H1 (cell line): Measurements from ENCODE around the gene SGSM1. TPM values are rescaled to one million over a fixed set of nuclear protein-coding genes. Genes with fewer than 3 reads are reported as not detected.

Experiments used
- CTCF ChIA-PET: fragments of 300-600 bp; sonication (Branson Sonifier 250); formaldehyde crosslinking; loops from one replicate; lab custom pipeline; 2021; ENCODE audit not compliant: partially characterized antibody; lab: Charles Lee
- POLR2A ChIA-PET: fragments of 300-600 bp; sonication (Branson Sonifier 250); formaldehyde crosslinking; loops from one replicate; lab custom pipeline; 2021; ENCODE audit warnings: inconsistent platforms; ENCODE audit not compliant: partially characterized antibody; lab: Charles Lee
- DNase-seq, 2 experiments: peaks; one replicate each; pipeline versions ENCODE4 v3.0.0 to v3.0.0-alpha.2; 2010 to 2022; ENCODE audit warnings: low spot score in 2 of 2, low read depth in 1 of 2, mixed read lengths in 1 of 2
- FAIRE-seq: peaks from 2 replicates; lab custom pipeline; 2011; peaks lifted over from hg19 to GRCh38; lab: Jason Lieb, UNC
- H2AFZ ChIP-seq: 2 replicates; pipeline ENCODE4 v1.8.1; 2012; ENCODE audit warnings: low read length, inconsistent platforms
- H2AK5ac ChIP-seq: 2 replicates; pipeline ENCODE4 v1.6.1; 2013; ENCODE audit warnings: low read depth, low read length
- H2BK120ac ChIP-seq: replicated peaks from 2 replicates; pipeline ENCODE3; 2013; ENCODE audit warnings: low read depth, low read length, inconsistent platforms
- H2BK12ac ChIP-seq: 2 replicates; pipeline ENCODE4 v1.6.1; 2013; ENCODE audit warnings: low read depth, low read length
- H2BK15ac ChIP-seq: 2 replicates; pipeline ENCODE4 v1.6.1; 2013; ENCODE audit warnings: low read length
- H2BK20ac ChIP-seq: 2 replicates; pipeline ENCODE4 v1.6.1; 2013; ENCODE audit warnings: low read length
- H2BK5ac ChIP-seq: 2 replicates; pipeline ENCODE4 v1.6.1; 2013; ENCODE audit warnings: low read depth, low read length
- H3K14ac ChIP-seq: 2 replicates; pipeline ENCODE4 v1.6.1; 2013; ENCODE audit warnings: inconsistent platforms; ENCODE audit not compliant: insufficient read length
- H3K18ac ChIP-seq: 2 replicates; pipeline ENCODE4 v1.6.1; 2013; ENCODE audit warnings: low read length; ENCODE audit errors: extremely low read depth
- H3K23ac ChIP-seq: 2 replicates; pipeline ENCODE4 v1.6.1; 2013; ENCODE audit warnings: inconsistent platforms; ENCODE audit not compliant: insufficient read length
- H3K23me2 ChIP-seq: 2 replicates; pipeline ENCODE4 v1.6.1; 2013; ENCODE audit warnings: low read depth, low read length
- H3K27ac ChIP-seq: 2 replicates; pipeline ENCODE4 v1.6.1; 2011; ENCODE audit warnings: low read depth, low read length, inconsistent platforms
- H3K27me3 ChIP-seq, 4 experiments: replicated peaks in 1 of 4; 1 replicate in 1 of 4; 2 replicates in 3 of 4; pipeline versions ENCODE4 v1.6.1 to v1.8.1; 2011 to 2013; ENCODE audit warnings: low read length in 3 of 4, mild to moderate bottlenecking in 3 of 4, inconsistent platforms in 2 of 4, mixed read lengths in 2 of 4, moderate library complexity in 1 of 4; ENCODE audit not compliant: control insufficient read depth in 3 of 4, insufficient read depth in 3 of 4; ENCODE audit errors: extremely low read depth in 1 of 4
- H3K36me3 ChIP-seq, 4 experiments: 2 replicates each; pipeline versions ENCODE4 v1.6.1 to v1.8.1; 2011 to 2013; ENCODE audit warnings: mild to moderate bottlenecking in 4 of 4, low read length in 3 of 4, moderate library complexity in 2 of 4, control low read depth in 1 of 4, inconsistent platforms in 1 of 4; ENCODE audit not compliant: insufficient read depth in 4 of 4, control insufficient read depth in 2 of 4
- H3K4ac ChIP-seq: replicated peaks from 2 replicates; pipeline ENCODE3; 2013; ENCODE audit warnings: low read length, low read depth, mixed read lengths, inconsistent platforms; ENCODE audit not compliant: insufficient read length
- H3K4me1 ChIP-seq, 4 experiments: replicated peaks in 1 of 4; 1 replicate in 1 of 4; 2 replicates in 3 of 4; pipeline versions ENCODE4 v1.6.1 to v1.8.1; 2011 to 2013; ENCODE audit warnings: low read length in 3 of 4, inconsistent platforms in 2 of 4, mixed read lengths in 1 of 4; ENCODE audit not compliant: insufficient read depth in 4 of 4, control insufficient read depth in 3 of 4
- H3K4me2 ChIP-seq, 2 experiments: 2 replicates each; pipeline versions ENCODE4 v1.6.1 to v1.8.1; 2011 to 2013; ENCODE audit warnings: low read depth in 2 of 2, low read length in 2 of 2, control low read depth in 1 of 2, inconsistent platforms in 1 of 2, mild to moderate bottlenecking in 1 of 2; ENCODE audit not compliant: insufficient read depth in 1 of 2
- H3K4me3 ChIP-seq, 4 experiments: fragments of 200-600, 300-600 bp in 1 of 4; sonication (generic), shearing (Covaris generic), sonication (Bioruptor Twin) in 1 of 4; 2 replicates each; pipeline versions ENCODE4 v1.5.1 to v1.8.1; 2011 to 2016; ENCODE audit warnings: low read length in 4 of 4, low read depth in 3 of 4, control low read depth in 2 of 4, inconsistent platforms in 2 of 4, mild to moderate bottlenecking in 2 of 4, mixed read lengths in 1 of 4, moderate library complexity in 1 of 4; ENCODE audit not compliant: insufficient read depth in 2 of 4; ENCODE audit errors: extremely low read depth in 1 of 4
- H3K56ac ChIP-seq: replicated peaks from 2 replicates; pipeline ENCODE3; 2013; ENCODE audit warnings: low read depth, mild to moderate bottlenecking, mixed read lengths, low read length, inconsistent platforms; ENCODE audit not compliant: insufficient read length
- H3K79me1 ChIP-seq: 2 replicates; pipeline ENCODE4 v1.6.1; 2013; ENCODE audit warnings: low read depth, low read length, control low read depth
- H3K79me2 ChIP-seq, 2 experiments: 2 replicates each; pipeline versions ENCODE4 v1.6.1 to v1.8.1; 2012 to 2013; ENCODE audit warnings: low read length in 2 of 2, mild to moderate bottlenecking in 2 of 2, inconsistent platforms in 1 of 2; ENCODE audit not compliant: insufficient read depth in 2 of 2, control insufficient read depth in 1 of 2
- H3K9ac ChIP-seq, 4 experiments: replicated peaks in 1 of 4; 1 replicate in 1 of 4; 2 replicates in 3 of 4; pipeline versions ENCODE4 v1.6.1 to v1.8.1; 2011 to 2013; ENCODE audit warnings: low read depth in 3 of 4, low read length in 3 of 4, control low read depth in 2 of 4, mild to moderate bottlenecking in 2 of 4, moderate library complexity in 2 of 4, inconsistent platforms in 1 of 4; ENCODE audit errors: extremely low read depth in 1 of 4
- H3K9me3 ChIP-seq, 2 experiments: 2 replicates each; pipeline versions ENCODE4 v1.6.1 to v1.8.1; 2012 to 2013; ENCODE audit warnings: mild to moderate bottlenecking in 2 of 2, moderate library complexity in 2 of 2, control low read depth in 1 of 2, inconsistent platforms in 1 of 2, low read depth in 1 of 2, low read length in 1 of 2, mixed read lengths in 1 of 2; ENCODE audit not compliant: insufficient read depth in 2 of 2
- H4K20me1 ChIP-seq, 2 experiments: replicated peaks in 1 of 2; 2 replicates each; pipeline versions ENCODE3 to v1.8.1; 2011 to 2013; ENCODE audit warnings: inconsistent platforms in 2 of 2, low read length in 2 of 2, mild to moderate bottlenecking in 1 of 2; ENCODE audit not compliant: insufficient read depth in 2 of 2, control insufficient read depth in 1 of 2
- H4K5ac ChIP-seq: 2 replicates; pipeline ENCODE4 v1.6.1; 2013; ENCODE audit warnings: low read length, low read depth, mixed read lengths, inconsistent platforms; ENCODE audit not compliant: insufficient read length
- H4K8ac ChIP-seq: 2 replicates; pipeline ENCODE4 v1.8.0; 2013; ENCODE audit warnings: mild to moderate bottlenecking, moderate library complexity, low read length, inconsistent platforms; ENCODE audit not compliant: insufficient read depth; ENCODE audit errors: extremely low read depth
- H4K91ac ChIP-seq: replicated peaks from 2 replicates; pipeline ENCODE3; 2013; ENCODE audit warnings: low read length, mixed read lengths, inconsistent platforms; ENCODE audit not compliant: insufficient read length
- BRCA1 ChIP-seq: IDR thresholded peaks from 2 replicates; pipeline ENCODE4 v1.6.1; 2012; ENCODE audit warnings: low read depth, low read length, improper control_type of control experiment
- JUN ChIP-seq: IDR thresholded peaks from 2 replicates; pipeline ENCODE4 v1.6.1; 2011; ENCODE audit warnings: low read depth, mild to moderate bottlenecking, improper control_type of control experiment, low read length
- KDM1A ChIP-seq: fragments of 200-600, 300-600 bp; sonication (generic); IDR thresholded peaks from 2 replicates; pipeline ENCODE4 v1.7.1; 2016; ENCODE audit warnings: mild to moderate bottlenecking, low read length, borderline replicate concordance
- KDM5A ChIP-seq: fragments of 200-600 bp; IDR thresholded peaks from 2 replicates; pipeline ENCODE4 v1.7.1; 2012; ENCODE audit warnings: mild to moderate bottlenecking, low read length, inconsistent platforms, mixed read lengths
- SIX5 ChIP-seq: IDR thresholded peaks from 2 replicates; pipeline ENCODE4 v1.6.1; 2011; ENCODE audit warnings: mild to moderate bottlenecking, low read depth, low read length
- SP2 ChIP-seq: IDR thresholded peaks from 2 replicates; pipeline ENCODE4 v1.6.1; 2012; ENCODE audit warnings: mild to moderate bottlenecking, low read length, inconsistent platforms
- YY1 ChIP-seq: IDR thresholded peaks from 2 replicates; pipeline ENCODE4 v1.6.1; 2011; ENCODE audit warnings: low read depth, mild to moderate bottlenecking, low read length
- WGBS, 2 experiments: shearing (Covaris generic) in 1 of 2; methylation state at CpG; one replicate each; pipeline versions ENCODE4 v1.1.6 to v1.1.7; 2013 to 2015; ENCODE audit warnings: low lambda C conversion rate in 2 of 2, mixed read lengths in 2 of 2, inconsistent platforms in 1 of 2, low coverage in 1 of 2, missing lambda C conversion rate in 1 of 2; ENCODE audit not compliant: insufficient replicate concordance in 2 of 2, insufficient coverage in 1 of 2, insufficient read length in 1 of 2; ENCODE audit errors: extremely low coverage in 1 of 2, missing lambda C conversion rate in 1 of 2; 5-methylcytosine and 5-hydroxymethylcytosine counted together
- polyA plus RNA-seq, 7 experiments: library from polyadenylated mRNA; depleted of rRNA in 3 of 7; stranded (reverse) in 5 of 7; unstranded in 2 of 7; fragments of >200 nt in 5 of 7; fragments of 200-250 nt in 2 of 7; gene quantifications; 1 replicate in 5 of 7; 2 replicates in 1 of 7; 4 replicates in 1 of 7; pipeline versions ENCODE4 v1.2.1 to v1.2.3, GENCODE V29; 2011 to 2013; ENCODE audit warnings: missing spikeins in 2 of 7, mixed read lengths in 2 of 7
- total RNA-seq: library from RNA; stranded (reverse); fragmentation: NEBNext Ultra II Directional; extraction: Animal tissue kit (Norgen Biotek cat#: 25700); gene quantifications from 2 replicates; pipeline ENCODE4 v1.2.1, GENCODE V29; 2021

The SGSM1 gene
- total and polyA plus RNA-seq, 2 of the 8 experiments (the other 6 are each of a cell fraction or from before 2014, with no cell fraction given), result 2.8 to 5.2 TPM

GRCh38 chr22:24962094-24962493 lies 156.1 kb downstream of the SGSM1 start:
- Histone ChIP-seq H3K4me3 (no peak overlapping the region), H2BK12ac (no peak overlapping the region), H2BK5ac (no peak overlapping the region), H3K18ac (no peak overlapping the region), H2AK5ac (no peak overlapping the region), H3K23ac (no peak overlapping the region), H3K14ac (no peak overlapping the region), H3K9ac (no peak overlapping the region), H3K4me2 (no peak overlapping the region), H4K91ac (no peak overlapping the region), H3K4me1 (no peaks in the 10 kb centered on the region; a peak in 1 of 7 replicates), H3K23me2 (no peaks in the 10 kb centered on the region), H3K36me3 (no peaks in the 10 kb centered on the region), H2BK20ac (no peak overlapping the region), H3K79me1 (peaks cover 10% of the 10 kb centered on the region), H4K20me1 (peaks cover 0 to 2% of the 10 kb centered on the region in 2 experiments), H3K27ac (no peak overlapping the region), H3K4ac (no peak overlapping the region), H3K79me2 (peaks cover 0 to 32% of the 10 kb centered on the region in 2 experiments; a peak in 2 of 4 replicates), H4K5ac (no peak overlapping the region), H3K9me3 (no peaks in the 10 kb centered on the region), H2AFZ (no peak overlapping the region), H4K8ac (no peak overlapping the region; the same call in 1 of the 2 replicates), H2BK15ac (no peak overlapping the region), H3K27me3 (no peaks in the 10 kb centered on the region), H2BK120ac (no peak overlapping the region), H3K56ac (no peak overlapping the region)
- ChIA-PET CTCF (interaction anchor here (0.8 to 3.9 kb wide), 8 partner anchors 23 to 159 kb away, joined by 3 to 15 read pairs (median 4); no protein-coding TSS in a partner anchor), POLR2A (interaction anchor here (1.7 to 2.2 kb wide), 2 partner anchors 9 to 12 kb away, joined by 4 read pairs; partner anchors contain the start of gene KIAA1671)
- FAIRE-seq (no peak), DNase-seq (no peak)
- TF ChIP-seq YY1 (no peak), SIX5 (no peak), SP2 (no peak), KDM1A (0 out of 2 replicates have a peak, but pooled peaks have one; percentile 51), KDM5A (no peak), BRCA1 (no peak), JUN (no peak)
- WGBS, 2 experiments, result 90% methylated on average over 8 of the region's 8 CpGs; no CpG with 5 or more reads in 1 of the 2 experiments
